NAMALWA (cell line): ENCODE data around the gene EFNA3.

Experiments
- DNase-seq: peaks from one replicate; pipeline ENCODE4 v3.0.0-alpha.2; 2015; ENCODE audit warnings: low spot score

Gene EFNA3

GRCh38 chr1:155048449-155049334, 29.9 kb upstream of the EFNA3 start:
- no peak for DNase-seq

DNA sequence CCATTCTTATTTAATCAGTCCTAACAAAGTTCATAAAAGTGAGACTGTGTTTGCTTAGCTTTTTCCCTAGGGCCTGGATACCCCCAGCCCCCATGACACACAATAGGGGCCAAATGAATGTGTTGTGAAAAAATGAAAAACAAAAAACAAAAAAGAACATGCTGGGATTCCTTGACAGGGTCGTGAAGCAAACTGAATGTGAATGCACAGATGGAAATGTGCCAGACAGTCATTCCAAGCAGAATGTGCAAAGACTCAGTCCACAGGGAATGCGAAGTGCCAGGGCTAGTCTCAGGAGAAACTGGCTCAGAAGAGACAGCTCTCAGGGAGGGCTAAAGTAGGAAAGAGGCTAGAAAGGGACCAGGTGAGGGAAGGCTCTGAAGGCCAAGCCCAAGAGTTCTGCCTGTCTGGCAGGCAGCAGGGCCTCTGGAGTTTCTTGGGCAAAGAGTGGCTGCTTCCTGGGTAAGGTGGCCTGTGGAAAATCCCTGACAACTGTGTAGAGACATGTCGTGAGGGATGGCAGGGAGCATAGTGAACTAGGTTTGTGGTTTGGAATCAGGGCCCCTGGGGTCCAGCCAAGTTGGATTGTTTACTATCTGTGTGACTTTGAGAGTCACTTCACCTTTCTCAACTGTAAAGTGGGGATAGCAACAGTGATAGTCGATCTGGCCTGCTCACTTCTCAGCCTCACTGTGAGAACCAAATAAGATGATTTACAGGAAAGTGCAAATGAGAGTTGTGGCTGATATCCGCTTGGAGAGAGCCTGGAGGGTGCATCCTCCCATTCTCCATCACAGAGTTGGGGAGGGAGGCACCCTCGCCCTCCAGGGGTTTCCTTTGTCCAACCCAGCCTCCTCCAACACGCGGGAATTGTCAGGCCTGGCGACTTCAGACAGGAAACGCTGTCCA, 28.7 kb upstream of the EFNA3 start:
- DNase-seq = no peak

GRCh38 chr1:155050560-155051341, 27.9 kb upstream of the EFNA3 start, which contains the start of gene ADAM15:
TSS of gene ADAM15 (plus strand) at chr1:155051316. CDS start at chr1:155051387, 71 bp downstream.
- DNase-seq = peak; percentile 87

GRCh38 chr1:155051342-155051776, 27.3 kb upstream of the EFNA3 start:
- no peak for DNase-seq

DNA sequence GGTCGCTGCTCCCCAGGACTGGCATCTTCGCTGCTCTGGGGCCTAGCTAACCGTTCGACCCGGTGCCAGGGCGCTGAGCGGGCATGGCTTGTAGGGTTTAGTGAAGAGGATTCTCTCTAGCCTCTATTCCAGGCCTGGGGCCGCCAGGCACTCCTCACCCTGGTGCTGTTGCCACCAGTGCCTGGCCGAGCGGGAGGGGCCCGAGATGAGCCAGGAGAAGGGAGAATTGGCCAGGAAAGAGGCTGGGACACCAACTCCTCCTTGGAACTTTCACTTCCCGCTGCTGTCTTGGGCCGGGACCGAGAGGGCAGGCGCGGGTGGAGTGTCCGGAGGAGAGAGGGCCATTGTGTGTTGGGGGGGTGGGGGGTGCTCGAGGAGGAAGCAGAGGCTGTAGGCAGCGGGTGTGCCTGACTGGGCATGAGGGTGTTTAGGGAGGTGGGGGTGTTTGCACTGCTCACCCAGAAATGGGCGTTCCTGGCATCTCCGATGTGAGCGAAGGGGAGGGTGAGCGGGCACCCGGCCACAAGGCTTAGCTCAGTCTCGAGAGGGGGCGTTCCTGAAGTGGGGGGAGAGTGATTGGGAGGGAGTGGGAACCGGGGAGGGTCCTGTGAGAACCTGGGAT, 26.7 kb upstream of the EFNA3 start:
- DNase-seq = peak; percentile 58

DNA sequence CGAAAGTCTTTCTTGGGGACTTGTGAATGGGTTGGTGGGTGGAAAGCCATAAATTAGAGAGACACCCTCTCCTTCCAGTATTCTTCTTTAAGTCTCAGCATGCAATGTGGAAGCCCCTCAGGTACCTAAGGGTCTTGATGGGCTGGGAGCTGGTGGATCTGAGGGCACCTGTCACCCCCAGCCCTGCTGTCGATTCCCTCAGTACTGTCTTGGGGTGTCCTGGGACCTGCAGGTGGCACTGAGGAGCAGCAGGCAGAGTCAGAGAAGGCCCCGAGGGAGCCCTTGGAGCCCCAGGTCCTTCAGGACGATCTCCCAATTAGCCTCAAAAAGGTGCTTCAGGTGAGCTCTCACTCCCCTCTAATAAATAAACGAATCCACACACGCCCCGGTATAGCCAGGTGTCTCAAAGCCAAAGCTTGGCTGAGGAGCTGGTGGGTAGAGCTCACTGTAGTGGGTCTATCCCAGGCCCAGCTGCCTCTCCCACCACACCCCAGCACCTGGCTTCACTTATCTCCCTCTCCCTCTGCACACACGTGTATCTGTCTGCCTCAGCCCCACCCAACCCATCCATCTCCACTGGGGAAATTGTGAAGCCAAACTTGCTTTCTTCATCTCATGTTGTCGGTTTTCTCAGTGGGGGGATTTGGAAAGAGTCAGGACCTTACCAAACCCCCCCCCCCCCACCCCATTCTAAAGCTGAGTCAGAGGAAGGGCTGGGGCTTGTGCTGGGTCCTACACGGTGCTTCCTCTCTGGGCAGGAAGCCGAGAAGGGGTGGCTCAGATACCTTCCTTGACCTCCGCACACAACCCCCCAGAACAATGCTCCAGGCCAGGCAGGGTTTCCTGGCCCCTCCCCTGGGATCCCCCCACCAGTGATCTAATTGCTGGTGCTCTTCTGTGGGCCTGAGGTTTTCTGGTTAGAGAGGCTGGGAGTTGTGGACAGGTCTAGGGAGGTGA, 25.9 kb upstream of the EFNA3 start:
- DNase-seq = peak; percentile 62

DNA sequence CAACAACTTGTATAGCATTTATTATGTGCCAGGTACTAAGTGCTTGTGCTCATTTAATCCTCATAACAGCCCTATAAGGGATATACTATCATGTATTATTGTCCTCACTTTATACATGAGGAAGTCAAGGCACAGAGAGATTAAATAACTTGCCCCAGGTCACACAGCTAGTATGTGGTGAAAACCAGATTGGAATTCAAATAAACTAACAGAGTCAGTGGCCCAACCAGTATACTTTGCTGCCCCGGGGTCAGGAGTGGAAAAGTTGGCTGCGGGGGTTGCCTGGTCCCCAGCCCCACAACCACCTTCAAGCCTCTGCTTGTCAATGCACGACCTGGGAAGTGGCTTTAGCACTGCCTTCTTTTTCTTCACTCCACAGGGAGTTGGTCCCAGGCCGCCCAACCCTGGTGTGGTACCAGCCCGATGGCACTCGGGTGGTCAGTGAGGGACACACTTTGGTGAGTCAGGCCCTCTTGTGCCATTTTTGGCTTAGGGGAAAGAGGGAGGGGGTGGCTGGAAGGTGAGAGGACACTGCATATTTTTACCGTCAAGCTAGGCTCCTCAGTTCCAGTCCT, 25.0 kb upstream of the EFNA3 start:
- DNase-seq = no peak

DNA sequence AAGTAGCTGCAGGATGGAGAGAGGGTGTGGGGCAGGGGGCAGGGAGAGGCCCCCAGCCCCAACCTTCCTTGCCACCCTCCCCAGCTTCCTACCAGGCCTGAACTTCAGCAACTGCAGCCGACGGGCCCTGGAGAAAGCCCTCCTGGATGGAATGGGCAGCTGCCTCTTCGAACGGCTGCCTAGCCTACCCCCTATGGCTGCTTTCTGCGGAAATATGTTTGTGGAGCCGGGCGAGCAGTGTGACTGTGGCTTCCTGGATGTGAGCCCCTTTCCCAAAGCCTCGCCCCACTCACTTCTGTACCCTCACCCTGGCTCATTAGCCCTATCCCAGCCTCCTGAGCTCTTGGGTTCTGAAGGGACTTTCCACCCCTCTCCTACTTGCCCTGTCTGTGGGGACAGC, 21.5 kb upstream of the EFNA3 start:
- no peak for DNase-seq

GRCh38 chr1:155057788-155058211, 20.8 kb upstream of the EFNA3 start:
- no peak for DNase-seq

GRCh38 chr1:155060736-155061135, 17.9 kb upstream of the EFNA3 start:
- DNase-seq = no peak

DNA sequence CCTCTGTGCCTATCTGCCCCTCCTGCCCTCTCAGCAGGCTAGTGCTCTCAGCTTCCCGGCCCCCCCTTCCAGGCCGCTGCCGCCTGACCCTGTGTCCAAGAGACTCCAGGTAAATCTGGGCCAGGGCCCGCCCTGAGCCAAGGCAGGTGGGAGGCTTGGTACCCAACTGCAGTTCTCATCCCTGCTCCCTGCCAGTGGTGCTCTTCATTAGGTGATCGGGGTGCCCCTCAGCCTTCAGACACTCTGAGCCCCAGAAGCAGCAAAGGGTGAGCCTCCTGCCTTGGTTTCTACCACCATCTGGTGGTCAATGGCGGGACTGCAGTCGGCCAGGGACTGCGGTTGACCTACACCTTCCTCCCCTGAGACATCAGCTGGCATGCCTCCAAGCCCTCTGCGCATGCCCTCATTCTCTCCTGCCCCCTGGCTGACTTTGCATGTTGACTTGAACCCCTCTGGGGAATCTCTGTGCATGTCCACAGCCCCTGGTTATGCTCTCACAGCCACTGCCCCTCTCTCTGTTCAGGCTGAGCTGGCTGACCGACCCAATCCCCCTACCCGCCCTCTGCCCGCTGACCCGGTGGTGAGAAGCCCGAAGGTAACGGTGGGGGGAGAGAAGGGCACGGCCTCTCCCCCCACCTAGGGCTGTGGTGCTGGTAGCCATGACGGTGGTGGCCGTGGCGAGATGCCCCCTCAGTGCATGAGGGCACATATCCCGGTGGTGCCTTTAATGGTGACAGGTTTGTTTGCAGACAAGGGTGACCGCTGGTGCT, 17.1 kb upstream of the EFNA3 start:
- peak; percentile 100 for DNase-seq

DNA sequence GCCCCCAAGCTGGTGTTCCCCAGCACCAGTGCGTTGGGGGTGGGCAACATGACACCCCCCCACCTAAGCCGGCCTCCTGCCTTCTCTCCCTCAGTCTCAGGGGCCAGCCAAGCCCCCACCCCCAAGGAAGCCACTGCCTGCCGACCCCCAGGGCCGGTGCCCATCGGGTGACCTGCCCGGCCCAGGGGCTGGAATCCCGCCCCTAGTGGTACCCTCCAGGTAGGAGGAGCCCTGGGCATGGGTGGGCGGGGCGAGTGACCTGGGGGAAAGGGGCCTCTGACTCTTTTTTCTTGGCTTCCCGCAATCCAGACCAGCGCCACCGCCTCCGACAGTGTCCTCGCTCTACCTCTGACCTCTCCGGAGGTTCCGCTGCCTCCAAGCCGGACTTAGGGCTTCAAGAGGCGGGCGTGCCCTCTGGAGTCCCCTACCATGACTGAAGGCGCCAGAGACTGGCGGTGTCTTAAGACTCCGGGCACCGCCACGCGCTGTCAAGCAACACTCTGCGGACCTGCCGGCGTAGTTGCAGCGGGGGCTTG, 16.4 kb upstream of the EFNA3 start:
- peak; percentile 65 for DNase-seq

DNA sequence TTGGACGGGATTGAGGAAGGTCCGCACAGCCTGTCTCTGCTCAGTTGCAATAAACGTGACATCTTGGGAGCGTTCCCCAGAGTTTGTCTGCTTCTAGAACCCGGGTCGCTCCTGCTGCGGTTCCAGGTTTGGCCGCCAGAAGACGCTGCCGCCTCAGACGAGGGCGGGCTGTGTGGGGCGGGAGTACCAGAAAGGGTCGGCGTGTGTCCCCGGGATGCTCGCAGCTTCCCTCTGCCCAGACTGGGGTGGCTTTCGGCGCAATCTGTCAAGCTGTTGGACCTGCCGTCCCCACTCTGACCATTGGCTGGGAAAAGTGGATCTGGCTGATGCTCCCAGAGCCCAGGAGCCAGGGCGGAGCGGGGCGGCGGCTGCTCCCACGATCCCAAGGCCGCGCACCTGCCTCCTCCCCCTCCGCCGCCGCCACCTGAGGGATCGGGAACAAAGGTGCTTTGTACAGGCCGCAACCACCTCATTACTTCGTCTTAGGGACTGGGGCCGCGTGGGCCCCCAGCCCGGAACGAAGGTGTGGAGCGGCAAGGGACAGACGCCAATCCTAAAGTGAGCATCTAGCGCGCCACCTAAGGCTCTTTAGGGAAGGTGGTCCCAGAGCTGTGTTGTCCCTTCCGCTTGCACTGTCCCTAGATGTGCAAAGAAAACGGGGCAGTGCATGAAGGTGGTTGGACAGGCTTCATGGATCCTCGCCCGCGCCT, 15.8 kb upstream of the EFNA3 start:
- DNase-seq = peak; percentile 90

GRCh38 chr1:155063550-155064110, 15.0 kb upstream of the EFNA3 start, which contains the start of gene EFNA4:
TSS of gene EFNA4 (plus strand) at chr1:155063740. CDS start at chr1:155063824, 84 bp downstream.
- peak; percentile 96 for DNase-seq

DNA sequence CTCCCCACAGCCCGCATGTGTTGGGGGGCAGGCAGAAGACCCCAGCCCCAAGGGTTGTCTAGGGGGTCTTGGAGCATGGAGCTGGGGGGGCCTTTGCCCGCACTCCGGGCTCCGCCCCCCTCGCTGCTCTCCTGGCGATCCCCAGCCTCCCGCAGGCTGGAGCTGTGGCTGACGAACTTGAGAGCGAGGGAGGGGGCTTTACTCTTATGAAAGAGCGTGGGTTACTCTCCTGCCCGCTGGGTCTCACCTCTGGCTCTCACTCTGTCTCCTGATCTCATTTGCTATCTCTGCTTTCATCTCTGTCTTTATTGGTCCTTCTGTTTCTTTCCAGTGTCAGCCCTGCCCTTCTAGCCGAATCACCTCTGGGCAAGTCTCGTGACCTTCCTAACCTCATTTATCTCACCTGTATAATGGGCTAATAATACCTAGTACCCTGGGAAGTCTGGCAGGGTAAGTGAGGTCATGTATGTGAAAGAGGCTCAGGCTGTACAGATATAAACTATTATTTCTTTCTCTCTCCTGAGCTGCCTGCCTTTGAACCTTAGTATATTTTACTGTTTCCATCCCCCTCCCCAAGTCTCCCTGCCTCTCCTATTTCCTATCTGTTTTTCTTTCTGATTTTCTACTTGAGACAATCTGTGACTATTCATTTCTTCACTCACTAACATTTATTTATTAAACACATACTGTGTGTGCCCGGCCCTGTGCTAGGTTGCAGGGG, 14.4 kb upstream of the EFNA3 start:
- DNase-seq = peak; percentile 78

GRCh38 chr1:155064832-155065429, 13.7 kb upstream of the EFNA3 start:
- DNase-seq = no peak

- no peak for DNase-seq
These were observed 11.9 kb upstream of the EFNA3 start for GRCh38 chr1:155066777-155067176.
